Neuronal stem cell (in vitro differentiated cells): ENCODE results near the gene FAM120AOS.

Experiments
- DNase-seq: peaks from one replicate; pipeline ENCODE4 v3.0.0-alpha.2; 2013; ENCODE audit warnings: low spot score
- H2AFZ ChIP-seq: one replicate; pipeline ENCODE4 v1.6.1; 2013; ENCODE audit warnings: mild to moderate bottlenecking, low read length, inconsistent platforms
- H2AK5ac ChIP-seq: 2 replicates; pipeline ENCODE4 v1.6.1; 2013; ENCODE audit warnings: low read depth, mild to moderate bottlenecking, inconsistent platforms, low read length, moderate library complexity, mixed read lengths
- H2BK120ac ChIP-seq: 2 replicates; pipeline ENCODE4 v1.6.1; 2013; ENCODE audit warnings: low read depth, mild to moderate bottlenecking, inconsistent platforms, low read length, moderate library complexity, mixed read lengths
- H2BK12ac ChIP-seq: one replicate; pipeline ENCODE4 v1.6.1; 2013; ENCODE audit warnings: low read length, inconsistent platforms
- H2BK15ac ChIP-seq: 2 replicates; pipeline ENCODE4 v1.6.1; 2013; ENCODE audit warnings: mild to moderate bottlenecking, low read length, inconsistent platforms, mixed read lengths
- H2BK5ac ChIP-seq: one replicate; pipeline ENCODE4 v1.6.1; 2013; ENCODE audit warnings: inconsistent platforms, mild to moderate bottlenecking, low read length, moderate library complexity
- H3K14ac ChIP-seq: one replicate; pipeline ENCODE4 v1.6.1; 2013; ENCODE audit warnings: low read length, inconsistent platforms
- H3K18ac ChIP-seq: 2 replicates; pipeline ENCODE4 v1.6.1; 2013; ENCODE audit warnings: low read length, inconsistent platforms
- H3K23ac ChIP-seq: 2 replicates; pipeline ENCODE4 v1.6.1; 2013; ENCODE audit warnings: low read depth, mild to moderate bottlenecking, mixed read lengths, low read length, inconsistent platforms; ENCODE audit not compliant: poor library complexity
- H3K27ac ChIP-seq: replicated peaks from 3 replicates; pipeline ENCODE4 v1.5.1; 2013; ENCODE audit warnings: low read length, inconsistent platforms
- H3K27me3 ChIP-seq, 3 experiments: 2 replicates each; pipeline ENCODE4 v1.6.1; 2013; ENCODE audit warnings: low read length in 3 of 3, mild to moderate bottlenecking in 2 of 3, inconsistent platforms in 1 of 3, low read depth in 1 of 3, mixed read lengths in 1 of 3, moderate library complexity in 1 of 3; ENCODE audit not compliant: control insufficient read depth in 3 of 3, insufficient read depth in 3 of 3
- H3K36me3 ChIP-seq, 2 donors: replicated peaks in 1 of 2; 2 replicates each; pipeline ENCODE4 v1.6.1; 2013; ENCODE audit warnings: low read length in 2 of 2; ENCODE audit not compliant: control insufficient read depth in 2 of 2, insufficient read depth in 2 of 2
- H3K4ac ChIP-seq: 2 replicates; pipeline ENCODE4 v1.6.1; 2013; ENCODE audit warnings: inconsistent platforms, mild to moderate bottlenecking, low read length, moderate library complexity
- H3K4me1 ChIP-seq, 2 donors: 1 replicate in 1 of 2; 2 replicates in 1 of 2; pipeline ENCODE4 v1.6.1; 2013; ENCODE audit warnings: low read length in 2 of 2, low read depth in 1 of 2; ENCODE audit not compliant: control insufficient read depth in 2 of 2, insufficient read depth in 1 of 2
- H3K4me2 ChIP-seq: one replicate; pipeline ENCODE4 v1.6.1; 2013; ENCODE audit warnings: mild to moderate bottlenecking, low read length, inconsistent platforms; ENCODE audit not compliant: insufficient read depth, poor library complexity, severe bottlenecking
- H3K4me3 ChIP-seq, 2 donors: 2 replicates each; pipeline ENCODE4 v1.5.1; 2013; ENCODE audit warnings: low read length in 2 of 2, mild to moderate bottlenecking in 2 of 2, inconsistent platforms in 1 of 2, moderate library complexity in 1 of 2
- H3K79me1 ChIP-seq: one replicate; pipeline ENCODE4 v1.6.1; 2013; ENCODE audit warnings: low read depth, mild to moderate bottlenecking, inconsistent platforms, low read length, moderate library complexity
- H3K9ac ChIP-seq: one replicate; pipeline ENCODE4 v1.6.1; 2013; ENCODE audit warnings: mild to moderate bottlenecking, low read depth, low read length, inconsistent platforms; ENCODE audit not compliant: poor library complexity
- H3K9me3 ChIP-seq, 2 donors: replicated peaks in 1 of 2; 2 replicates each; pipeline versions ENCODE3 to v1.6.1; 2013; ENCODE audit warnings: low read length in 2 of 2, mild to moderate bottlenecking in 2 of 2, inconsistent platforms in 1 of 2, low read depth in 1 of 2, mixed read lengths in 1 of 2, moderate library complexity in 1 of 2; ENCODE audit not compliant: control insufficient read depth in 2 of 2, insufficient read depth in 1 of 2
- H4K8ac ChIP-seq: one replicate; pipeline ENCODE4 v1.6.1; 2013; ENCODE audit warnings: low read depth, mild to moderate bottlenecking, inconsistent platforms, low read length, moderate library complexity
- H4K91ac ChIP-seq: one replicate; pipeline ENCODE4 v1.6.1; 2013; ENCODE audit warnings: low read length, low read depth, mild to moderate bottlenecking, inconsistent platforms; ENCODE audit not compliant: poor library complexity
- WGBS, 2 donors: extraction: QIAGEN DNeasy Blood & Tissue Kit; methylation state at CpG; one replicate each; pipeline ENCODE4 v1.1.7; 2013; ENCODE audit warnings: missing lambda C conversion rate in 2 of 2, mixed read lengths in 1 of 2; ENCODE audit not compliant: insufficient read length in 2 of 2, insufficient replicate concordance in 1 of 2; ENCODE audit errors: extremely low coverage in 2 of 2; 5-methylcytosine and 5-hydroxymethylcytosine counted together

Gene FAM120AOS

GRCh38 chr9:93437996-93438395, 15.4 kb downstream of the FAM120AOS start:
- no peaks in the 10 kb centered on the region for H3K36me3 ChIP-seq
- H3K4me2 ChIP-seq: no peak overlapping the region
- no peaks in the 10 kb centered on the region for H3K79me1 ChIP-seq
- H4K91ac ChIP-seq: no peak overlapping the region
- H3K18ac ChIP-seq: no peak overlapping the region
- H2AK5ac ChIP-seq: no peak overlapping the region
- no peak overlapping the region for H3K23ac ChIP-seq
- H3K4me1 ChIP-seq: peaks cover 3 to 15% of the 10 kb centered on the region in 2 donors
- no peak overlapping the region for H3K9ac ChIP-seq
- no peak overlapping the region for H3K14ac ChIP-seq
- H4K8ac ChIP-seq: no peak overlapping the region
- H2BK5ac ChIP-seq: no peak overlapping the region
- no peak overlapping the region for H3K4ac ChIP-seq
- H3K9me3 ChIP-seq: peaks cover 0 to 9% of the 10 kb centered on the region in 2 donors
- no peak overlapping the region for H2BK120ac ChIP-seq
- H3K27me3 ChIP-seq: no peaks in the 10 kb centered on the region
- no peak for DNase-seq
- H2BK12ac ChIP-seq: no peak overlapping the region
- H3K27ac ChIP-seq: no peak overlapping the region
- WGBS, 2 donors: no CpG with 5 or more reads among the region's 2 CpGs
- no peak overlapping the region for H3K4me3 ChIP-seq
- H2AFZ ChIP-seq: no peak overlapping the region
- H2BK15ac ChIP-seq: no peak overlapping the region

- H3K14ac ChIP-seq: no peak overlapping the region
- H2AFZ ChIP-seq: peak overlapping the region; percentile 66
- no peak overlapping the region for H2BK12ac ChIP-seq
- peak overlapping the region; percentile 30 for H3K27ac ChIP-seq
- no peak overlapping the region for H3K4ac ChIP-seq
- H4K8ac ChIP-seq: no peak overlapping the region
- H3K27me3 ChIP-seq: no peaks in the 10 kb centered on the region
- H3K79me1 ChIP-seq: no peaks in the 10 kb centered on the region
- H3K36me3 ChIP-seq: no peaks in the 10 kb centered on the region
- H2BK15ac ChIP-seq: no peak overlapping the region
- H3K18ac ChIP-seq: no peak overlapping the region
- H2AK5ac ChIP-seq: no peak overlapping the region
- H3K4me1 ChIP-seq: peaks cover 3 to 16% of the 10 kb centered on the region in 2 donors
- no peak overlapping the region for H2BK5ac ChIP-seq
- H3K4me2 ChIP-seq: no peak overlapping the region
- peaks cover 0 to 9% of the 10 kb centered on the region in 2 donors for H3K9me3 ChIP-seq
- no peak overlapping the region for H3K4me3 ChIP-seq
- no peak overlapping the region for H4K91ac ChIP-seq
- H3K9ac ChIP-seq: no peak overlapping the region
- no peak overlapping the region for H2BK120ac ChIP-seq
- WGBS, 2 donors: no CpG with 5 or more reads among the region's 7 CpGs
- DNase-seq: no peak
- H3K23ac ChIP-seq: no peak overlapping the region
These were observed 16.6 kb downstream of the FAM120AOS start for GRCh38 chr9:93436655-93437407.

GRCh38 chr9:93436218-93436617, 17.2 kb downstream of the FAM120AOS start:
- no peak overlapping the region for H3K14ac ChIP-seq
- no CpG with 5 or more reads among the region's 6 CpGs for WGBS, 2 donors
- no peak overlapping the region for H3K27ac ChIP-seq
- H3K27me3 ChIP-seq: no peaks in the 10 kb centered on the region
- no peak overlapping the region for H3K4ac ChIP-seq
- H2BK5ac ChIP-seq: no peak overlapping the region
- no peak overlapping the region for H3K23ac ChIP-seq
- H3K18ac ChIP-seq: no peak overlapping the region
- H2BK12ac ChIP-seq: no peak overlapping the region
- H4K91ac ChIP-seq: no peak overlapping the region
- no peaks in the 10 kb centered on the region for H3K36me3 ChIP-seq
- no peak overlapping the region for H2BK15ac ChIP-seq
- H3K4me3 ChIP-seq: no peak overlapping the region
- no peak for DNase-seq
- no peak overlapping the region for H2BK120ac ChIP-seq
- H3K4me2 ChIP-seq: no peak overlapping the region
- no peak overlapping the region for H2AFZ ChIP-seq
- peaks cover 3 to 20% of the 10 kb centered on the region in 2 donors for H3K4me1 ChIP-seq
- no peak overlapping the region for H3K9ac ChIP-seq
- peaks cover 0 to 9% of the 10 kb centered on the region in 2 donors for H3K9me3 ChIP-seq
- no peak overlapping the region for H4K8ac ChIP-seq
- no peaks in the 10 kb centered on the region for H3K79me1 ChIP-seq
- no peak overlapping the region for H2AK5ac ChIP-seq

- WGBS, 2 donors: no CpG with 5 or more reads among the region's 8 CpGs
These were observed 18.0 kb downstream of the FAM120AOS start for GRCh38 chr9:93435386-93435785.

More at GRCh38 chr9:93435386-93435785, 18.0 kb downstream of the FAM120AOS start:
- no peak for DNase-seq
- H2BK15ac ChIP-seq: no peak overlapping the region
- no peak overlapping the region for H3K4me2 ChIP-seq
- H3K9me3 ChIP-seq: peaks cover 0 to 9% of the 10 kb centered on the region in 2 donors
- no peak overlapping the region for H3K18ac ChIP-seq
- no peak overlapping the region for H4K91ac ChIP-seq
- no peak overlapping the region for H3K14ac ChIP-seq
- H3K23ac ChIP-seq: no peak overlapping the region
- H3K79me1 ChIP-seq: no peaks in the 10 kb centered on the region
- no peak overlapping the region for H2BK120ac ChIP-seq
- H3K9ac ChIP-seq: no peak overlapping the region
- peaks cover 3 to 20% of the 10 kb centered on the region in 2 donors for H3K4me1 ChIP-seq
- H3K27ac ChIP-seq: no peak overlapping the region
- H2BK5ac ChIP-seq: no peak overlapping the region
- no peak overlapping the region for H2AK5ac ChIP-seq
- H3K27me3 ChIP-seq: no peaks in the 10 kb centered on the region
- no peak overlapping the region for H2BK12ac ChIP-seq
- H3K4ac ChIP-seq: no peak overlapping the region
- H4K8ac ChIP-seq: no peak overlapping the region
- no peak overlapping the region for H2AFZ ChIP-seq
- no peak overlapping the region for H3K4me3 ChIP-seq
- no peaks in the 10 kb centered on the region for H3K36me3 ChIP-seq
